ENCODE data around the gene TMEM255A.

Gene TMEM255A

GRCh38 chrX:120244395-120244734 lies 66.9 kb downstream of the TMEM255A start:
- no peak for TF ChIP-seq CTCF (IDR thresholded peaks at IDR 0.05; ENCODE audit: low read depth, low read length)
- DNase-seq (ENCODE audit: low read depth, low spot score) = no peak
- in situ Hi-C loops (cut with HindIII; ENCODE audit: low sequenced_read_pairs) = no loop called here

GRCh38 chrX:120242813-120243212 lies 68.4 kb downstream of the TMEM255A start:
- DNase-seq (ENCODE audit: low read depth, low spot score) = no peak
- in situ Hi-C loops (cut with HindIII; ENCODE audit: low sequenced_read_pairs) = no loop called here
- H3K4me3 ChIP-seq (ENCODE audit: low read depth, low read length) = no peak overlapping the region
- no peak for TF ChIP-seq CTCF (IDR thresholded peaks at IDR 0.05; ENCODE audit: low read depth, low read length)

More at GRCh38 chrX:120244395-120244734, 66.9 kb downstream of the TMEM255A start:
- peak overlapping the region; percentile 67 for H3K4me3 ChIP-seq (ENCODE audit: low read depth, low read length)

- in situ Hi-C loops (cut with HindIII; ENCODE audit: low sequenced_read_pairs) = no loop called here
- H3K4me3 ChIP-seq (ENCODE audit: low read depth, low read length) = no peak overlapping the region
- no peak for DNase-seq (ENCODE audit: low read depth, low spot score)
- TF ChIP-seq CTCF (IDR thresholded peaks at IDR 0.05; ENCODE audit: low read depth, low read length) = no peak
These were observed 72.3 kb downstream of the TMEM255A start for GRCh38 chrX:120238933-120239332.

GRCh38 chrX:120236687-120237479 lies 74.4 kb downstream of the TMEM255A start:
- in situ Hi-C loops (cut with HindIII; ENCODE audit: low sequenced_read_pairs) = no loop called here
- no peak overlapping the region for H3K4me3 ChIP-seq (ENCODE audit: low read depth, low read length)
- DNase-seq (ENCODE audit: low read depth, low spot score) = no peak
- TF ChIP-seq CTCF (IDR thresholded peaks at IDR 0.05; ENCODE audit: low read depth, low read length) = no peak

- in situ Hi-C loops (cut with HindIII; ENCODE audit: low sequenced_read_pairs) = no loop called here
- no peak overlapping the region for H3K4me3 ChIP-seq (ENCODE audit: low read depth, low read length)
- TF ChIP-seq CTCF (IDR thresholded peaks at IDR 0.05; ENCODE audit: low read depth, low read length) = no peak
- no peak for DNase-seq (ENCODE audit: low read depth, low spot score)
These were observed 76.0 kb downstream of the TMEM255A start for GRCh38 chrX:120235284-120235683.

- no peak overlapping the region for H3K4me3 ChIP-seq (ENCODE audit: low read depth, low read length)
- in situ Hi-C loops (cut with HindIII; ENCODE audit: low sequenced_read_pairs) = no loop called here
- DNase-seq (ENCODE audit: low read depth, low spot score) = no peak
- TF ChIP-seq CTCF (IDR thresholded peaks at IDR 0.05; ENCODE audit: low read depth, low read length) = no peak
These were observed 82.9 kb downstream of the TMEM255A start for GRCh38 chrX:120228187-120228908.

Measured in astrocyte of the spinal cord (primary cell).